K562 (cell line): ENCODE data around the gene PLSCR3. TPM values are rescaled to one million over a fixed set of nuclear protein-coding genes. Genes with fewer than 3 reads are reported as not detected.

Experiments used
- ATAC-seq: fragments of 200-7000 bp; cut with Tn5 transposase; 3 replicates; pipeline ENCODE4 v1.9.1; 2020; ENCODE audit warnings: moderate library complexity
- BruUV-seq: library from RNA; stranded (reverse); fragments of 400-500 nt; replicated peaks from 2 replicates; lab custom pipeline; 2021; lab: Mats Ljungman, UMichigan
- CTCF ChIA-PET: fragments of 300-600 bp; formaldehyde crosslinking; extraction: SDS; loops from one replicate; lab custom pipeline; 2021; ENCODE audit warnings: low intra/inter-chr PET ratio; lab: Yijun Ruan, JAX
- POLR2A ChIA-PET: fragments of 300-600, 350-650 bp; sonication (Branson Sonifier 250); formaldehyde crosslinking; extraction: SDS; loops from one replicate; lab custom pipeline; 2021; ENCODE audit warnings: antibody characterized with exemption, inconsistent platforms; lab: Yijun Ruan, JAX
- DNase-seq, 4 experiments: peaks; one replicate each; pipeline versions ENCODE4 v3.0.0 to v3.0.0-alpha.2; 2011 to 2018; ENCODE audit warnings: low spot score in 3 of 4, mixed read lengths in 3 of 4; ENCODE audit errors: extremely low read depth in 1 of 4
- FAIRE-seq: peaks from 2 replicates; lab custom pipeline; 2011; peaks lifted over from hg19 to GRCh38; lab: Jason Lieb, UNC
- H2AFZ ChIP-seq: 2 replicates; pipeline ENCODE4 v1.6.0; 2011; ENCODE audit warnings: low read depth, low read length, control low read depth, inconsistent platforms
- H3K27ac ChIP-seq: fragments of 200-600 bp; 3 replicates; pipeline ENCODE4 v1.8.0; 2011; ENCODE audit warnings: low read depth, mild to moderate bottlenecking, control low read depth, inconsistent platforms, low read length, moderate library complexity, mixed read lengths; ENCODE audit errors: extremely low read depth
- H3K27me3 ChIP-seq, 2 experiments: fragments of 300-600 bp in 1 of 2; 2 replicates in 1 of 2; 3 replicates in 1 of 2; pipeline versions ENCODE4 v1.6.0 to v1.8.0; 2011; ENCODE audit warnings: inconsistent platforms in 2 of 2, low read length in 2 of 2, mild to moderate bottlenecking in 1 of 2, mixed read lengths in 1 of 2, moderate library complexity in 1 of 2; ENCODE audit not compliant: control insufficient read depth in 2 of 2, insufficient read depth in 2 of 2
- H3K36me3 ChIP-seq: fragments of 300-600 bp; 3 replicates; pipeline ENCODE4 v1.8.0; 2011; ENCODE audit warnings: mild to moderate bottlenecking, low read length, inconsistent platforms; ENCODE audit not compliant: control insufficient read depth, insufficient read depth
- H3K4me1 ChIP-seq, 2 experiments: fragments of 200-600 bp in 1 of 2; replicated peaks in 1 of 2; 2 replicates in 1 of 2; 3 replicates in 1 of 2; pipeline versions ENCODE4 v1.5.1 to v1.8.0; 2011; ENCODE audit warnings: inconsistent platforms in 2 of 2, low read length in 2 of 2, mild to moderate bottlenecking in 1 of 2, mixed read lengths in 1 of 2, moderate library complexity in 1 of 2; ENCODE audit not compliant: control insufficient read depth in 2 of 2, insufficient read depth in 2 of 2
- H3K4me2 ChIP-seq: 2 replicates; pipeline ENCODE4 v1.6.1; 2011; ENCODE audit warnings: low read length, control low read depth, inconsistent platforms, mixed read lengths; ENCODE audit not compliant: insufficient read depth
- H3K4me3 ChIP-seq: fragments of 200-600 bp; sonication (generic), shearing (Covaris generic); 2 replicates; pipeline ENCODE4 v1.5.1; 2016; ENCODE audit warnings: control low read depth, inconsistent platforms
- H3K79me2 ChIP-seq: fragments of 200-600 bp; 3 replicates; pipeline ENCODE4 v1.8.0; 2011; ENCODE audit warnings: low read length, inconsistent platforms; ENCODE audit not compliant: control insufficient read depth, insufficient read depth
- H3K9ac ChIP-seq, 2 experiments: 2 replicates each; pipeline versions ENCODE4 v1.6.0 to v1.6.1; 2011; ENCODE audit warnings: low read depth in 2 of 2, low read length in 2 of 2, control low read depth in 1 of 2, inconsistent platforms in 1 of 2, mild to moderate bottlenecking in 1 of 2, mixed read lengths in 1 of 2; ENCODE audit not compliant: insufficient read depth in 1 of 2
- H3K9me1 ChIP-seq: one replicate; pipeline ENCODE4 v1.6.0; 2011; ENCODE audit warnings: inconsistent platforms, mild to moderate bottlenecking, low read length, moderate library complexity; ENCODE audit not compliant: control insufficient read depth, insufficient read depth
- H3K9me3 ChIP-seq: replicated peaks from 2 replicates; pipeline ENCODE4 v1.5.1; 2011; ENCODE audit warnings: low read depth, low read length, inconsistent platforms; ENCODE audit not compliant: control insufficient read depth, insufficient read depth
- H4K20me1 ChIP-seq: replicated peaks from 2 replicates; pipeline ENCODE4 v1.6.1; 2011; ENCODE audit warnings: low read length, inconsistent platforms, mixed read lengths; ENCODE audit not compliant: control insufficient read depth, insufficient read depth
- BDP1 ChIP-seq: IDR thresholded peaks from 3 replicates; pipeline ENCODE4 v1.6.1; 2011; ENCODE audit not compliant: insufficient read length, insufficient read depth
- POLR2G ChIP-seq: fragments of 200-400 bp; formaldehyde crosslinking; IDR thresholded peaks from 2 replicates; pipeline ENCODE4 v1.6.1; 2017; ENCODE audit warnings: low read depth, mild to moderate bottlenecking, antibody characterized with exemption, low read length, moderate library complexity
- PRDM10 ChIP-seq: fragments of 450-650 bp; IDR thresholded peaks from 2 replicates; pipeline ENCODE4 v1.6.1; 2018; ENCODE audit not compliant: partially characterized antibody
- RBFOX2 ChIP-seq: fragments of 200-400 bp; formaldehyde crosslinking; IDR thresholded peaks from 2 replicates; pipeline ENCODE4 v1.6.1; 2017; ENCODE audit warnings: low read depth, mild to moderate bottlenecking, low read length, moderate library complexity
- SRSF1 ChIP-seq: fragments of 200-400 bp; formaldehyde crosslinking; IDR thresholded peaks from 2 replicates; pipeline ENCODE4 v1.6.1; 2017; ENCODE audit warnings: mild to moderate bottlenecking, low read depth, low read length, moderate library complexity
- TEAD1 ChIP-seq, 2 experiments: fragments of 450-650 bp in 1 of 2; sonication (generic) in 1 of 2; formaldehyde crosslinking; IDR thresholded peaks; 2 replicates each; pipeline versions ENCODE4 v1.4.0 to v1.8.0; 2020 to 2022; ENCODE audit warnings: mild to moderate bottlenecking in 2 of 2, missing genetic modification reagents in 1 of 2
- USF2 ChIP-seq: sonication (generic); formaldehyde crosslinking; IDR thresholded peaks from 2 replicates; pipeline ENCODE4 v1.5.0; 2020; ENCODE audit warnings: missing genetic modification reagents
- ZFX ChIP-seq: sonication (generic); formaldehyde crosslinking; IDR thresholded peaks from 2 replicates; pipeline ENCODE4 v1.8.0; 2022; ENCODE audit warnings: mild to moderate bottlenecking, missing genetic modification reagents, moderate library complexity
- WGBS: fragments of 100-300 bp; shearing (Covaris generic); methylation state at CpG from one replicate; pipeline ENCODE4 v1.1.6; 2016; ENCODE audit warnings: low coverage, mixed read lengths; ENCODE audit not compliant: insufficient coverage; ENCODE audit errors: missing lambda C conversion rate; 5-methylcytosine and 5-hydroxymethylcytosine counted together
- in situ Hi-C: fragments of 300-500 bp; cut with MboI; formaldehyde crosslinking; loops from 4 replicates; pipeline ENCODE4 v1.15.0; 2018; ENCODE audit warnings: inconsistent platforms, mixed read lengths
- intact Hi-C: fragments of 100-400 bp; cut with micrococcal nuclease; formaldehyde crosslinking; loops from 2 replicates; pipeline ENCODE4 v1.14.2; 2022
- polyA plus RNA-seq, 8 experiments: library from polyadenylated mRNA; depleted of rRNA in 4 of 8; stranded (reverse) in 5 of 8; unstranded in 3 of 8; fragments of >200 nt; fragmentation: Nextera tagmentation in 2 of 8; fragmentation: Illumina TruSeq in 1 of 8; extraction: Ambion mirVana in 2 of 8; extraction: Trizol in 1 of 8; gene quantifications; 2 replicates each; pipeline versions ENCODE4 v1.2.1 to v1.2.3, GENCODE V29; 2011 to 2014; ENCODE audit warnings: inconsistent platforms in 1 of 8, missing spikeins in 1 of 8
- total RNA-seq, 7 experiments: library from RNA; depleted of rRNA in 6 of 7; stranded (reverse); fragments of >200 nt in 6 of 7; fragmentation: Illumina TruSeq in 2 of 7; extraction: Trizol in 2 of 7; gene quantifications; 2 replicates each; pipeline versions ENCODE4 v1.2.1 to v1.2.3, GENCODE V29; 2011 to 2021; ENCODE audit warnings: low replicate concordance in 1 of 7
- TF ChIP-seq, protein P1 (sequence below), 2 experiments: fragments of 450-650 bp; IDR thresholded peaks; 2 replicates each; pipeline ENCODE4 v1.6.1; 2016
- TF ChIP-seq, protein P2 (sequence below): sonication (generic); formaldehyde crosslinking; IDR thresholded peaks from 2 replicates; pipeline ENCODE4 v1.9.0; 2022; ENCODE audit warnings: mild to moderate bottlenecking, missing genetic modification reagents

PLSCR3 gene
- total and polyA plus RNA-seq, 9 of the 15 experiments (the other 6 are each of a cell fraction or from before 2014, with no cell fraction given): 3.2 to 16.8 (median 4.5) TPM

DNA sequence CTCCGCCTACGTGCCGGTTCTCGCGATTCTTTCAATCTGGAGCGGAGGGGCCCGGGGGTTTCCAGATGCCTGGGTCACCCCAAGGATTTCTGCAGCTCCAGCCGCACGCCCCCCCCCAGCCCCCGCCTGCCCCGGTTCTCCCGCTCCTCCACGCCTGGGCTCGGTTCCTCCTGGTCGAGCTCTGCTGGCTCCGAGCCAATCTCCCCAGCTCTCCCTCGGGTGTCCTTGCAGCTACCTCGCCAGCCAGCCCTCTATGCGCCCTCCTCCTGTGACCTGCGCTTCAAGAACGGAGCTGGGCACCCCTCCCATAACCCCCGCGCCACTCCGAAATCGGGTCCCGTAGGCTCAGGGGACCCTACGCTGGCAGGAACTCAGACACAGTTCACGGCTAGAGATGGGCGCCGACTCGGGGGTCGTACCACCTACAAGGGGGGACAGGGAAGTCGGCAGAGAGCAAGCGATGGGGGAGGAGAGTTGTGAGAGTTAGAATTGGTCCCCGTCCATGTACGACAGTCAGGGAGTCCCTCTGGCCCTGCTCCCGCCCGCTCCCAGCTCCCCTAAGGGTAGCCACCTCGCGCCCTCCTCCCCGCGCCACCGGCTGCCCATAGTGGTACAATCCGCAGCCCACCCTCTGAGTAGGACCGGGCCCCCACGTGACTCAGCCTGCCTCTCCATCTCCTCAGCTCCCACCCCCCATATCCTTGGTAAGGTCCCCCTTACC, 45.9 kb upstream of the PLSCR3 start:
- no peak for ATAC-seq
- no peak overlapping the region for H3K4me3 ChIP-seq
- peak overlapping the region in 1 of 2 experiments; percentile 84; a peak in 3 of 4 replicates for H3K9ac ChIP-seq
- H3K4me2 ChIP-seq: peak overlapping the region; percentile 54
- no peaks in the 10 kb centered on the region for H3K36me3 ChIP-seq
- in situ Hi-C loops: no loop called here
- no peaks in the 10 kb centered on the region for H4K20me1 ChIP-seq
- no TSS peak for BruUV-seq
- no peaks in the 10 kb centered on the region for H3K9me3 ChIP-seq
- 0 out of 2 replicates have a peak overlapping the region, but pooled peaks have one; percentile 52 for H2AFZ ChIP-seq
- H3K27ac ChIP-seq: no peak overlapping the region
- H3K27me3 ChIP-seq: no peaks in the 10 kb centered on the region
- CTCF ChIA-PET: no interaction called here
- intact Hi-C loops: no loop called here
- 37% methylated on average over 22 of the region's 46 CpGs for WGBS
- POLR2A ChIA-PET: interaction anchor here (0.6 to 2.0 kb wide), 5 partner anchors 37 to 116 kb away, joined by 3 to 8 read pairs (median 4); partner anchors contain the start of gene ZBTB4
- DNase-seq: peak; percentile 19 to 37 (median 30)
- H3K4me1 ChIP-seq: peaks cover 20 to 73% of the 10 kb centered on the region in 2 experiments; a peak in 4 of 5 replicates
- peaks cover 7% of the 10 kb centered on the region; the same call in 2 of the 3 replicates for H3K79me2 ChIP-seq
- FAIRE-seq: no peak
- H3K9me1 ChIP-seq: peaks cover 3% of the 10 kb centered on the region
- TF ChIP-seq USF2 (CRISPR knock-in tag) (peak; percentile 32; the same call in 1 of the 2 replicates), PRDM10 (peak; percentile 96), BDP1 (no peak), TEAD1 (CRISPR knock-in tag; IDR thresholded peaks at IDR 0.05) (0 out of 4 replicates have a peak, but pooled peaks of 1 of the 2 experiments have one; percentile 19), RBFOX2 (0 out of 2 replicates have a peak, but pooled peaks have one; percentile 21), ZFX (CRISPR knock-in tag) (peak; percentile 12; the same call in 1 of the 2 replicates), SRSF1 (no peak), POLR2G (0 out of 2 replicates have a peak, but pooled peaks have one; percentile 40)
- TF ChIP-seq, protein P1, sequence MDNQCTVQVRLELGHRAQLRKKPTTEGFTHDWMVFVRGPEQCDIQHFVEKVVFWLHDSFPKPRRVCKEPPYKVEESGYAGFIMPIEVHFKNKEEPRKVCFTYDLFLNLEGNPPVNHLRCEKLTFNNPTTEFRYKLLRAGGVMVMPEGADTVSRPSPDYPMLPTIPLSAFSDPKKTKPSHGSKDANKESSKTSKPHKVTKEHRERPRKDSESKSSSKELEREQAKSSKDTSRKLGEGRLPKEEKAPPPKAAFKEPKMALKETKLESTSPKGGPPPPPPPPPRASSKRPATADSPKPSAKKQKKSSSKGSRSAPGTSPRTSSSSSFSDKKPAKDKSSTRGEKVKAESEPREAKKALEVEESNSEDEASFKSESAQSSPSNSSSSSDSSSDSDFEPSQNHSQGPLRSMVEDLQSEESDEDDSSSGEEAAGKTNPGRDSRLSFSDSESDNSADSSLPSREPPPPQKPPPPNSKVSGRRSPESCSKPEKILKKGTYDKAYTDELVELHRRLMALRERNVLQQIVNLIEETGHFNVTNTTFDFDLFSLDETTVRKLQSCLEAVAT (IDR thresholded peaks at IDR 0.05): no peak
- TF ChIP-seq, protein P2, sequence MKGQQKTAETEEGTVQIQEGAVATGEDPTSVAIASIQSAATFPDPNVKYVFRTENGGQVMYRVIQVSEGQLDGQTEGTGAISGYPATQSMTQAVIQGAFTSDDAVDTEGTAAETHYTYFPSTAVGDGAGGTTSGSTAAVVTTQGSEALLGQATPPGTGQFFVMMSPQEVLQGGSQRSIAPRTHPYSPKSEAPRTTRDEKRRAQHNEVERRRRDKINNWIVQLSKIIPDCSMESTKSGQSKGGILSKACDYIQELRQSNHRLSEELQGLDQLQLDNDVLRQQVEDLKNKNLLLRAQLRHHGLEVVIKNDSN (CRISPR knock-in tag): peak; percentile 73
